ENCODE data around the gene KCNQ2.

The KCNQ2 gene

GRCh38 chr20:63372971-63373885 lies 99.2 kb downstream of the KCNQ2 start:
- no peak overlapping the region for H3K4me3 ChIP-seq (ENCODE audit: low read depth, low read length)
- TF ChIP-seq CTCF (IDR thresholded peaks at IDR 0.05; ENCODE audit: low read depth, low read length), result no peak
- in situ Hi-C loops (cut with HindIII; ENCODE audit: low sequenced_read_pairs), result no loop called here
- DNase-seq (ENCODE audit: low read depth, low spot score), result no peak

- TF ChIP-seq CTCF (IDR thresholded peaks at IDR 0.05; ENCODE audit: low read depth, low read length), result no peak
- in situ Hi-C loops (cut with HindIII; ENCODE audit: low sequenced_read_pairs), result no loop called here
- H3K4me3 ChIP-seq (ENCODE audit: low read depth, low read length), result no peak overlapping the region
- no peak for DNase-seq (ENCODE audit: low read depth, low spot score)
These were observed 101.1 kb downstream of the KCNQ2 start for GRCh38 chr20:63371291-63371865.

- in situ Hi-C loops (cut with HindIII; ENCODE audit: low sequenced_read_pairs), result no loop called here
- no peak for DNase-seq (ENCODE audit: low read depth, low spot score)
- no peak for TF ChIP-seq CTCF (IDR thresholded peaks at IDR 0.05; ENCODE audit: low read depth, low read length)
- H3K4me3 ChIP-seq (ENCODE audit: low read depth, low read length), result no peak overlapping the region
These were observed 101.8 kb downstream of the KCNQ2 start for GRCh38 chr20:63370618-63371187.

GRCh38 chr20:63369724-63370617 lies 102.5 kb downstream of the KCNQ2 start:
- no peak for TF ChIP-seq CTCF (IDR thresholded peaks at IDR 0.05; ENCODE audit: low read depth, low read length)
- DNase-seq (ENCODE audit: low read depth, low spot score), result no peak
- in situ Hi-C loops (cut with HindIII; ENCODE audit: low sequenced_read_pairs), result no loop called here
- no peak overlapping the region for H3K4me3 ChIP-seq (ENCODE audit: low read depth, low read length)

- no peak for DNase-seq (ENCODE audit: low read depth, low spot score)
- no peak for TF ChIP-seq CTCF (IDR thresholded peaks at IDR 0.05; ENCODE audit: low read depth, low read length)
- H3K4me3 ChIP-seq (ENCODE audit: low read depth, low read length), result no peak overlapping the region
- in situ Hi-C loops (cut with HindIII; ENCODE audit: low sequenced_read_pairs), result no loop called here
These were observed 103.4 kb downstream of the KCNQ2 start for GRCh38 chr20:63369024-63369530.

- no peak for TF ChIP-seq CTCF (IDR thresholded peaks at IDR 0.05; ENCODE audit: low read depth, low read length)
- no peak for DNase-seq (ENCODE audit: low read depth, low spot score)
- in situ Hi-C loops (cut with HindIII; ENCODE audit: low sequenced_read_pairs), result no loop called here
- H3K4me3 ChIP-seq (ENCODE audit: low read depth, low read length), result no peak overlapping the region
These were observed 104.3 kb downstream of the KCNQ2 start for GRCh38 chr20:63368151-63368550.
